HepG2 (cell line): ENCODE measurements around the gene TOR2A. TPM values are rescaled to one million over a fixed set of nuclear protein-coding genes. Genes with fewer than 3 reads are reported as not detected.

Experiments used
- ATAC-seq: fragments of 200-7000 bp; cut with Tn5 transposase; 3 replicates; pipeline ENCODE4 v1.9.1; 2020; ENCODE audit warnings: mild to moderate bottlenecking, moderate library complexity
- BruUV-seq: library from RNA; stranded (reverse); fragments of 400-500 nt; replicated peaks from 2 replicates; lab custom pipeline; 2021; lab: Mats Ljungman, UMichigan
- CTCF ChIA-PET: fragments of 300-600 bp; formaldehyde crosslinking; extraction: SDS; loops from one replicate; lab custom pipeline; 2021; ENCODE audit warnings: low total read pairs, inconsistent platforms, low intra/inter-chr PET ratio; lab: Yijun Ruan, JAX
- POLR2A ChIA-PET: fragments of 350-600 bp; sonication (Branson Sonifier 250); formaldehyde crosslinking; loops from one replicate; lab custom pipeline; 2020; ENCODE audit warnings: antibody characterized with exemption, inconsistent platforms; lab: Yijun Ruan, JAX
- DNase-seq: peaks from one replicate; pipeline ENCODE4 v3.0.0-alpha.2; 2015; ENCODE audit warnings: low spot score
- FAIRE-seq: peaks from 3 replicates; lab custom pipeline; 2011; peaks lifted over from hg19 to GRCh38; lab: Jason Lieb, UNC
- H2AFZ ChIP-seq: one replicate; pipeline ENCODE4 v1.6.1; 2011; ENCODE audit warnings: low read length, inconsistent platforms
- H3K27ac ChIP-seq: fragments of 300-600 bp; 3 replicates; pipeline ENCODE4 v1.8.0; 2011; ENCODE audit warnings: mixed run types, mild to moderate bottlenecking, mixed read lengths, low read length, inconsistent platforms; ENCODE audit not compliant: insufficient read depth; ENCODE audit errors: extremely low read length
- H3K27me3 ChIP-seq, 2 experiments: fragments of 200-600 bp in 1 of 2; 2 replicates in 1 of 2; 3 replicates in 1 of 2; pipeline versions ENCODE4 v1.6.0 to v1.8.0; 2011; ENCODE audit warnings: low read length in 2 of 2, mild to moderate bottlenecking in 2 of 2, moderate library complexity in 2 of 2, inconsistent platforms in 1 of 2; ENCODE audit not compliant: insufficient read depth in 2 of 2, control insufficient read depth in 1 of 2
- H3K36me3 ChIP-seq, 2 experiments: fragments of 200-600 bp in 1 of 2; replicated peaks in 1 of 2; 2 replicates in 1 of 2; 3 replicates in 1 of 2; pipeline versions ENCODE4 v1.5.1 to v1.8.0; 2011; ENCODE audit warnings: low read length in 2 of 2, inconsistent platforms in 1 of 2; ENCODE audit not compliant: insufficient read depth in 2 of 2, control insufficient read depth in 1 of 2
- H3K4me1 ChIP-seq: 2 replicates; pipeline ENCODE4 v1.5.1; 2012; ENCODE audit warnings: low read length, inconsistent platforms; ENCODE audit not compliant: insufficient read depth
- H3K4me2 ChIP-seq: 2 replicates; pipeline ENCODE4 v1.6.0; 2011; ENCODE audit warnings: low read depth, low read length, inconsistent platforms
- H3K4me3 ChIP-seq, 3 experiments: fragments of 200-600 bp in 1 of 3; sonication (generic), shearing (Covaris generic) in 1 of 3; replicated peaks in 1 of 3; 2 replicates each; pipeline ENCODE4 v1.5.1; 2011 to 2016; ENCODE audit warnings: low read length in 3 of 3, inconsistent platforms in 2 of 3, low read depth in 2 of 3, mild to moderate bottlenecking in 2 of 3, control low read depth in 1 of 3, mixed read lengths in 1 of 3; ENCODE audit not compliant: insufficient read depth in 1 of 3
- H3K79me2 ChIP-seq: one replicate; pipeline ENCODE4 v1.6.1; 2011; ENCODE audit warnings: low read length, inconsistent platforms; ENCODE audit not compliant: insufficient read depth
- H3K9ac ChIP-seq: 2 replicates; pipeline ENCODE4 v1.6.0; 2011; ENCODE audit warnings: mild to moderate bottlenecking, low read depth, low read length, inconsistent platforms; ENCODE audit not compliant: insufficient read depth
- H3K9me3 ChIP-seq: 2 replicates; pipeline ENCODE4 v1.5.1; 2012; ENCODE audit warnings: mild to moderate bottlenecking, low read length
- H4K20me1 ChIP-seq: 2 replicates; pipeline ENCODE4 v1.6.0; 2011; ENCODE audit warnings: inconsistent platforms, mild to moderate bottlenecking, low read length, moderate library complexity; ENCODE audit not compliant: insufficient read depth
- CCDC6 ChIP-seq: sonication (generic); formaldehyde crosslinking; IDR thresholded peaks from 2 replicates; pipeline ENCODE4 v1.8.1; 2022; ENCODE audit warnings: mild to moderate bottlenecking, missing genetic modification reagents, moderate library complexity
- GABPB1 ChIP-seq: IDR thresholded peaks from 2 replicates; pipeline ENCODE4 v1.6.1; 2016; ENCODE audit warnings: mild to moderate bottlenecking, missing genetic modification reagents, moderate library complexity, missing compliant biosample characterization
- POLR2AphosphoS5 ChIP-seq: IDR thresholded peaks from 2 replicates; pipeline ENCODE4 v1.6.1; 2012; ENCODE audit warnings: low read depth, low read length
- THAP9 ChIP-seq: sonication (generic); formaldehyde crosslinking; IDR thresholded peaks from 2 replicates; pipeline ENCODE4; 2020; ENCODE audit warnings: missing genetic modification reagents, mild to moderate bottlenecking, borderline replicate concordance
- ZNF264 ChIP-seq: sonication (generic); formaldehyde crosslinking; IDR thresholded peaks from 2 replicates; pipeline ENCODE4 v1.4.0; 2020; ENCODE audit warnings: missing genetic modification reagents
- ZNF460 ChIP-seq: sonication (generic); formaldehyde crosslinking; IDR thresholded peaks from 2 replicates; pipeline ENCODE4 v1.5.1; 2020; ENCODE audit warnings: missing genetic modification reagents, mild to moderate bottlenecking, borderline replicate concordance
- ZNF724P ChIP-seq: sonication (generic); formaldehyde crosslinking; IDR thresholded peaks from 2 replicates; pipeline ENCODE4 v1.8.0; 2022; ENCODE audit warnings: missing genetic modification reagents, borderline replicate concordance
- WGBS: methylation state at CpG from one replicate; pipeline ENCODE4 v1.1.6; 2017; ENCODE audit warnings: low lambda C conversion rate; 5-methylcytosine and 5-hydroxymethylcytosine counted together
- in situ Hi-C: cut with HindIII; loops from 2 replicates; pipeline ENCODE4 v1.10.0; 2017; ENCODE audit warnings: low pct_unique_long_range_greater_than_20kb; ENCODE audit not compliant: extremely low pct_ligation_motif_present
- intact Hi-C: fragments of 100-400 bp; cut with micrococcal nuclease; formaldehyde crosslinking; loops from one replicate; pipeline ENCODE4 v1.10.0; 2022; ENCODE audit not compliant: unreplicated experiment
- polyA plus RNA-seq, 8 experiments: library from polyadenylated mRNA; depleted of rRNA in 3 of 8; stranded (reverse) in 7 of 8; unstranded in 1 of 8; fragments of >200 nt; fragmentation: Illumina TruSeq in 4 of 8; extraction: Trizol in 4 of 8; gene quantifications; 2 replicates each; pipeline versions ENCODE4 v1.2.1 to v1.2.3, GENCODE V29; 2011 to 2016; ENCODE audit warnings: low read depth in 4 of 8, missing spikeins in 1 of 8, mixed read lengths in 1 of 8; ENCODE audit not compliant: insufficient read depth in 1 of 8
- total RNA-seq, 5 experiments: library from RNA; depleted of rRNA; stranded (reverse); fragments of >200 nt; fragmentation: Illumina TruSeq; extraction: Trizol; gene quantifications; 2 replicates each; pipeline ENCODE4 v1.2.3, GENCODE V29; 2016; ENCODE audit warnings: low read depth in 1 of 5

TOR2A gene
- total and polyA plus RNA-seq, 2 of the 13 experiments (the other 11 are each of a cell fraction or from before 2014, with no cell fraction given) = 3.5 to 7.2 TPM

- TF ChIP-seq ZNF264 (CRISPR knock-in tag) (no peak), GABPB1 (CRISPR knock-in tag) (no peak), POLR2AphosphoS5 (no peak), ZNF724P (CRISPR knock-in tag) (no peak), CCDC6 (CRISPR knock-in tag) (no peak)
Observed at GRCh38 chr9:127773981-127774380, 38.9 kb upstream of the TOR2A start (continued).

GRCh38 chr9:127773272-127773671, 38.2 kb upstream of the TOR2A start:
- no peak for DNase-seq
- Histone ChIP-seq H3K4me3 (no peak overlapping the region), H3K4me2 (no peak overlapping the region), H3K79me2 (no peaks in the 10 kb centered on the region), H3K9me3 (no peaks in the 10 kb centered on the region), H4K20me1 (no peaks in the 10 kb centered on the region), H3K27me3 (peaks cover 2 to 37% of the 10 kb centered on the region in 2 experiments; a peak in 3 of 5 replicates), H3K4me1 (peaks cover 10% of the 10 kb centered on the region), H3K36me3 (no peaks in the 10 kb centered on the region), H3K27ac (no peak overlapping the region), H2AFZ (no peak overlapping the region), H3K9ac (no peak overlapping the region)
- WGBS = 28% methylated on average over 3 of the region's 3 CpGs
- ChIA-PET POLR2A (no interaction called here), CTCF (no interaction called here)
- FAIRE-seq = no peak
- in situ Hi-C loops = no loop called here
- ATAC-seq = no peak
- no TSS peak for BruUV-seq
- intact Hi-C loops = no loop called here
- TF ChIP-seq ZNF460 (CRISPR knock-in tag) = no peak
- TF ChIP-seq THAP9 (CRISPR knock-in tag) = no peak
